Jurkat, Clone E6-1 (cell line): Measurements from ENCODE around the gene PSMD14.

Experiments used
- DNase-seq: peaks from one replicate; pipeline ENCODE4 v3.0.0-alpha.2; 2011; ENCODE audit warnings: low read depth, low spot score
- H3K4me3 ChIP-seq: 2 replicates; pipeline ENCODE4 v1.5.1; 2011; ENCODE audit warnings: mild to moderate bottlenecking, low read length, control low read depth, moderate library complexity

Gene PSMD14

GRCh38 chr2:161415987-161416707 is 107.9 kb downstream of the PSMD14 start, which contains the start of gene TBR1:
TSS of gene TBR1 (plus strand) at chr2:161416297. CDS start at chr2:161416411, 114 bp downstream.
- no peak for DNase-seq
- H3K4me3 ChIP-seq, result no peak within 1 kb of the TSS

- no peak overlapping the region for H3K4me3 ChIP-seq
- DNase-seq, result no peak
These were observed 108.6 kb downstream of the PSMD14 start for GRCh38 chr2:161416708-161417437.

GRCh38 chr2:161417438-161418274 is 109.4 kb downstream of the PSMD14 start:
- no peak for DNase-seq
- H3K4me3 ChIP-seq, result no peak overlapping the region

GRCh38 chr2:161418275-161418714 is 110.1 kb downstream of the PSMD14 start:
- no peak for DNase-seq
- H3K4me3 ChIP-seq, result no peak overlapping the region

GRCh38 chr2:161418715-161419637 is 110.8 kb downstream of the PSMD14 start:
- no peak for DNase-seq
- no peak overlapping the region for H3K4me3 ChIP-seq

GRCh38 chr2:161419638-161420190 is 111.5 kb downstream of the PSMD14 start:
- DNase-seq, result no peak
- no peak overlapping the region for H3K4me3 ChIP-seq

GRCh38 chr2:161420406-161421074 is 112.3 kb downstream of the PSMD14 start:
- DNase-seq, result no peak
- no peak overlapping the region for H3K4me3 ChIP-seq

GRCh38 chr2:161421686-161422085 is 113.5 kb downstream of the PSMD14 start:
- H3K4me3 ChIP-seq, result no peak overlapping the region
- DNase-seq, result no peak

GRCh38 chr2:161422816-161423403 is 114.7 kb downstream of the PSMD14 start:
- DNase-seq, result no peak
- no peak overlapping the region for H3K4me3 ChIP-seq

- no peak overlapping the region for H3K4me3 ChIP-seq
- no peak for DNase-seq
These were observed 115.5 kb downstream of the PSMD14 start for GRCh38 chr2:161423421-161424393.

GRCh38 chr2:161424394-161424769 is 116.2 kb downstream of the PSMD14 start:
- no peak overlapping the region for H3K4me3 ChIP-seq
- no peak for DNase-seq

GRCh38 chr2:161424891-161425727 is 116.9 kb downstream of the PSMD14 start:
- DNase-seq, result no peak
- H3K4me3 ChIP-seq, result no peak overlapping the region

GRCh38 chr2:161425728-161426454 is 117.7 kb downstream of the PSMD14 start:
- no peak overlapping the region for H3K4me3 ChIP-seq
- DNase-seq, result no peak

GRCh38 chr2:161426455-161426921 is 118.3 kb downstream of the PSMD14 start:
- no peak overlapping the region for H3K4me3 ChIP-seq
- no peak for DNase-seq
